Measurements from ENCODE around the gene QDPR.
"Not testable (repeated sequence)": the region's sequence is repeated elsewhere in the genome, so short reads cannot be mapped to it uniquely, and the experiment has no call there.

Gene QDPR

DNA sequence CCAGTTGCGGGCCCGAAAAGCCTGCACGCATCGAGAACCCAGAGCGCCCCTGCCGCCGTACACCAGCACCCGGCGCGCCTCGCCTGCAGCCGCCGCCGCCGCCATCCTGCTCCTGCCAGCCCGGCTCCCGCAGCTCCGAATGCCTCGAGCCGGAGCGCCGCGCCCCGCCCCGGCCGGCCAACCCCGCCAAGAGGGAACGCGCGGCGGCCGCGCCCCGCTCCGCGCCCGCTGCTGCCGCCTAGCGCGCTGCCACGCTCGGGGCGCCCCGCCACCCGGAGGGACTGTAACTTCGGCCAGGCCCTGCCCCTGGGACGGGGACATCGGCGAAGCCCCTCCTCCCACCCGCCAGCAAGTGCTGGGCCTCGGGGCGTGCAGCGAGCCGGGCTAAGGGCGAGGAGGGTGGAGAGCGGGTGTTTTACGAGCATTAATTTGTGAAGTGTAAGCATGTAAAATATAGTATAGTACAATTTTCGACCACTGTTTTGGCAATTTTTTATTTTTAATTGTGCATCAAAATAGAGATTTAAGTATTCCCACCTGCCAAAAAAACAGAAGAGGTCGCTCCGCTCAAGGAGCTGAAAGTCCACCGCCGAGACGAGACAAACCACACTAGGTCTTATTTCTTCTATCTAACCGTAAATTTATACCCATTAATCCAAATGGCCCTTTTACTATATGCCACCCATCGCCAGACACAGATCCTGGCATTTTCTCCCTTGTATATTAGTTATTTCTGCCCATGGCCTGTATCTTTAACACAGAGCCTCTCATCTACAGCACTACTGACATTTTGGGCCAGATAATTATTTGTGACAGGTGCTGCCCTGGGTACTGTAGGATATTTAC is at the start of gene QDPR:
TSS of gene QDPR (minus strand) at position 141 of the 846 bp plus-strand sequence. CDS start at position 105, 36 bp downstream.
- DNase-seq, result peak; percentile 88 to 89

DNA sequence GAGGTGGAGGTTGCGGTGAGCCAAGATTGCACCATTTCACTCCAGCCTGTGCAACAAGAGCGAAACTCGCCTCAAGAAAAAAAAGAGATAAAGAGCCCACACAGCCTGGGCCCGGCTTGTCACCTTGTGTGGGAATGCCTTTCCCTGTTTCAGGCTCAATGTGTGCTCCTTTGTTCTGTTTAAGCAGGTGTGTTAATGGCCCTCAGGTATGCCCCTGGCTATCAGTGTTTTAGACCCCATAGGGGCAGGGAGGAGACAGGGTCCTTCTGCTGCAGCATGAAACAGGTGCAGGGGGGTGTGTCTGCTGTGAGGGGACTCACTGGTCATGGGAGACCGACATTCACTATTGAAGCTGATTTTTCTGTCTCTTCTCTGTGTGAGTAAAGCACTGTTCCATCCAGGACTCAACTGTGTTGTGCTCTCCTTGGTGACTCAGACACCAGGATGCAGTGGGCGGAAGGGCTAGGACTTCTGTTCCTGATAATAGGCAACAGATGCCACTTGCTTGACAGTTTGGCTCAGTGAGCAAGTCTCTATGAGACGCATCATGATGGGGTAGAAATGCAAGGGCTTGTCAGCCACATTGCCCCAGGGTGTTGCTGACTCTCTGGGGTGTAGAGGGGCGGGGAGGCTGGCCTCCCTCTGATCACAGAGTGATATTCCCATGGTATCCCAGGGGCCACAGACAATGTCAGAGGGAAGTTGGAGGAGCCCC is 49.5 kb upstream of the QDPR start:
- DNase-seq, result no peak

- no peak for DNase-seq
Measured at GRCh38 chr4:17560065-17560673, 48.3 kb upstream of the QDPR start.

GRCh38 chr4:17559709-17560048 is 47.8 kb upstream of the QDPR start:
- no peak for DNase-seq

DNA sequence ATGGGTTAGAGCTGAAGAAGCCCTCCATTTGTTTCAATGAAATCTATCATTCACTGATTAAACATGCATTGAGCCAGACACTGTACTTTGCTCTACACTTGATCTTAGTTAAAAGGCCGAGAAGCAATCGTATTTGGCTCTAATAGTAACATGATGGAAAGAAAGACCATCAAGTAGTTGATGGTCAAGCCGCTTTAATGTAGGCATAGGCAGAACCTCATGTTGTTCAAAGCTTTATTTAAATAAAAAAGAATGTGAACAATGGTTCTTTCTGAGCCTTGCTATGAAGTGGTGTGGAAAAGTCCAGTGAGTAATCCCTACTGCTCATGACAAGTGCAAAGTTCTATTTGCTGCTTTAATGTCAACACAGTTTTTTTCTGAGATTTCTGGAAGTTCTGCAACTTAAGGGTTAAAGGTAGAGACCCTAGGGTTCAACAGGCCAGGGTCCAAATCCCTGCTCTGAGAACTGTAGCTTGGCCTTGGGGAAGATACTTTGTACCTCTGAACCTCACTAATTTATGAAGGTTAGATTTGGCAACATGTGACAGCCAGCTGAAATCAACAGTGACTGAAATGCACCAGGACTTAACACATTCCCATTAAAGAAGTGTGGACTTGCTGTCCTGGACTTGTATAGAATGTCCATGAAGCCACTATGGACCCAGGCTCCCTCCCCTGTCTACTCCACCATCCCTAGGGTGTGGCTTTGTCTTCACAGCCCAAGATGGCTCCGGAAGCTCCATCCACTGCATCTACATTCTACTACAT is 47.2 kb upstream of the QDPR start:
- DNase-seq, result no peak

DNA sequence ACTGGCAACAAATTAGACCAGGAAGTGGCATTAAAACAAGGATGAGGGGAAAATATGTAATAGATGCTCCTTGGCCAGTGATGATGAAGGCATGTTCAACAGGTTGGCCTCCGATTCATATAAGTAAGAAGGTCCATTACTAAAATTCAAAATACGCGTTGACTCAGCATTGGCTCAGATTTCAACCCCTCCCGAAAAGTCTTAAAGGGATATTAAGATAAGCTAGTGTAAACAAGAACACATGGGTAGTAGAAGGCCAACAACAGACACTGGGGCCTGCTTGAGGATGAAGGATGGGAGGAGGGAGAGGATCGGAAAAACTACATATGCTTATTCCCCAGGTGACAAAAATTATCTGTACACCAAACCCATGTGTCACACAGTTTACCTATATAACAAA is 46.0 kb upstream of the QDPR start:
- no peak for DNase-seq

DNA sequence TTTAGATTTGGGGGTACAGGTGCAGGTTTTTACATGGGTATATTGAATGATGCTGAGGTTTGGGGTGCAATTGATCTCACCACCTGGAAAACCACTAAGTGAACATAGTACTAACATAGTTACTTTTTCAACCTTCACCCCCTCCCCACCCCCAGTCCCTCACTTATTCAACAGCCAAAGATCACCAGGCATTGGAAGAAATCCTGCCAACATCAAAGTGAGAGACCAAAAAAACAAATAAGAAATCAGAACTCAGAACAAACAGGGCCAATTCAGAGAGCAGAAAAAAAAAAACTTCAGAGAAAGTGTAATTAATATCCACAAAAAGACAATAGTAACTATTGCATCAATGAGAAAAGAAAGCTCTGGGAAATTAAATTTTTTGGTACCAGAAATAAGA is 44.6 kb upstream of the QDPR start:
- DNase-seq, result no peak

- no peak for DNase-seq
Measured at GRCh38 chr4:17554568-17554967, 42.7 kb upstream of the QDPR start.

GRCh38 chr4:17552427-17552826 is 40.5 kb upstream of the QDPR start:
- DNase-seq, result no peak

DNA sequence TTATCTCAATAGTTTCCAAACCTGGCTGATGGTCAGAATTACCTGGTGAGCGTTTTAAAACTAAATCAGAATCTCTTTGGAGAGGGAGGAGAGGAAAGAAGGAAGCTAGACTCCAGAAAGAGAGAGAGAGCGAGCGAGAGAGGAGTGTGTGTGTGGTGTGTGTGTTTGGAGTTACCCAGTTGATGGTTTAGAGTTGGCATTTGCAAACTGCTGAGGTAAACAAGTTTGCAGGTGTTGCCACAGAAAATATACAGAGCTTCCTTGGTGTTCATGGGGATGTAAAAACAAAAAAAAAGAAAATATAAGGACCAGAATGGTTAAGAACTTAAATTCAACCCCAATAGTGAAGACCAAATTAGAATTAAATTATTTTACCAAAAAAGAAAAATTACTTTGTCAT is 38.7 kb upstream of the QDPR start:
- DNase-seq, result no peak

GRCh38 chr4:17546678-17547077 is 34.8 kb upstream of the QDPR start:
- DNase-seq, result no peak

DNA sequence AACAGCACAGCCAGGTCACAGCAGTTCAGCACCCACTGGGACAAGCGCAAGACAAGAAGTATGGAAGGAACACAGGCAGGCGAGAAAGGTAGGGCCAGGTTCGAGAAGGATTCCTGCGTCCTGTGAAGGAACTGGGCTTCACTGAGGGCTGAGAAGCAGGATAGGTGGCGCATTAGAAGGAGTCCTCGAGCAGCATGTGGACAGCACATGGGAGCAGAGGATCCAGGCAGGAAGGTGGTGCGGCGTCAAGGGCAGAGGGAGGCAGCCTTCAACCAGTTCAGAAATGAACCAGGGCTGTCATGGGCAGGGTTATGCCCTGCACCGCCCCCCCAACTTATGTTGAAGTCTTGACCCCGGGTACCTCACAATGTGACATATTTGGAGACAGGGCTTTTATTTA is 34.3 kb upstream of the QDPR start:
- no peak for DNase-seq

GRCh38 chr4:17545374-17546140 is 33.7 kb upstream of the QDPR start:
- no peak for DNase-seq

DNA sequence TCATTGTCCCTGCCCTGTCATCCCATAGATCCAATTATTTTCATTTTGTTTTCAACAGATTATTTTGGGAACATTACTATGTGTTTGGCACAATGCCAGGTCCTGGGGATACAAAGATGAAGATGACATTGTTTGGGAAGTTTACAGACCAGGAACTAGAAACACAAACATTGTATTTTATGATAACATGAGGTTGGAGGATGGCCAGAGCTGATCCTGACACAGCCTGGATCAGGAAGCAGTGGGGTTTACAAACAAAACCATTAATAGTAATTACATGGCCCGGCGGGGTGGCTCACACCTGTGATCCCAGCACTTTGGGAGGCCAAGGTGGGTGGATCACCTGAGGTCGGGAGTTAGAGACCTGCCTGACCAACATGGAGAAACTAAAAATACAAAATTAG is 32.9 kb upstream of the QDPR start:
- DNase-seq, result peak; percentile 21 to 83

- DNase-seq, result peak; percentile 86 to 98
Measured at GRCh38 chr4:17544205-17544604, 32.3 kb upstream of the QDPR start.

- not testable (repeated sequence) for DNase-seq
Measured at GRCh38 chr4:17537060-17537459, 25.2 kb upstream of the QDPR start.

DNA sequence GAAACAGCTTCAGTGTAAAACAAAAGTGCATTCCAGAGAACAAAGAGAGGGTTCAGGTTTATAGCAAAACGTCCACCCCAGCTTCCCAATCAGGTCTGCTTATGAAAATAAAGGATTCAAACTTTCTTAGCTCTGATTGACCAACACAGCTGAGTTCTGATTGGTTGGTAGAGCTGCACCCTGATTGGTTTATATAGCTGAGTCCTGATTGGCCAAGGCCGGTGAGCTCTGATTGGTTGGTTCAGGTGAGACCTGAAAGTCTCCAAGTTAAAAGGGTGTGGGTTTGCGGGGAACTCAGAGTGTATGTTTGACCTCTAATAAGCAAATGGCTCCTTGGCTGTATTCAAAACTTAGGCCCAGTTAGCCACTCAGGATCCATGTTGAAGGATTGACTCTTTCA is 24.0 kb upstream of the QDPR start:
- DNase-seq, result no peak

- no peak for DNase-seq
Measured at GRCh38 chr4:17535242-17535641, 23.4 kb upstream of the QDPR start.

DNA sequence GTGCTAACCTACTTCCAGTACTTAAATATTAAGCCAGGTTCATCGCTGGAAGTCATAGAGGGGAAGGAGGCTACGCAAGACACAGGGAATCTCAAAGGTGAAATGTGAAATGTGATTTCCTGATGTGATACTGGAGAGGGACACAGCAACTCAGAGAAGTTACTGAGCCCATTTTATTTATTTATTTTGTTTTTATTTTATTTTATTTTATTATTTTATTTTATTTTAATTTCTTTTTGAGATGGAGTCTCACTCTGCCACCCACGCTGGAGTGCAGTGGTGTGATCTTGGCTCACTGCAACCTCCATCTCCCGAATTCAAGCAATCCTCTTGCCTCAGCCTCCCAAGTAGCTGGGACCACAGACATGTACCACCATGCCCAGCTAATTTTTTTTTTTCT is 22.8 kb upstream of the QDPR start:
- no peak for DNase-seq

GRCh38 chr4:17531538-17532285 is 19.8 kb upstream of the QDPR start:
- no peak for DNase-seq

DNA sequence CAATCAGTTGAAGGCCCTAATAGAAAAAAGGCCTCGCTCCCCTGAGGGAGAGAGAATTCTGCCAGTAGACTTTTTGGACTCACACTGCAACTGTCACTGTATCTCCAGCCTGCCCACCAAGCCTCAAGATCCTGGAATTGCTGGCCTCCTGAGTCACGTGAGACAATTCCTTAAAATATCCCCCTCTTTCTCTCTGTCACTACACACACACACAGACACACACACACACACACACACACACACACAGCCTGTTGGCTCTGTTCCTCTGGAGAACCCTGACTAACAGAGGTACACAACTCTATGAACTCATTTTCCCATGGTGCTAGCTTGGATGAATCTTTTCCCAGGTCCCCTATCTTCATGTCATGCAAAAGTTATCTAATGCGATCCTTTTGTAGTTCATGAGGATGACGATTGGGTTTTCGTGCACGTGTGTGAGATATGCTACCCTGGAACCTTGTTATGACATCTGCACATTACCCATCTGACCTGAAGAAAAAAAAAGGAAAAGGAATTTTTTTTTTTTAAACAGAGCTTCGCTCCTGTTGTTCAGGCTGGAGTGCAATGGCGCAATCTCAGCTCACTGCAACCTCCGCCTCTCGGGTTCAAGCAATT is 16.8 kb upstream of the QDPR start:
- no peak for DNase-seq
